ENCODE results near the gene MRPL12. TPM values are rescaled to one million over a fixed set of nuclear protein-coding genes. Genes with fewer than 3 reads are reported as not detected.

MRPL12 gene
- total and polyA plus RNA-seq, 2 experiments from 2014 or later = 50.9 to 153 TPM

- no peak overlapping the region; the same call in 1 of the 2 replicates for H2AFZ ChIP-seq
- no peak overlapping the region for H3K27ac ChIP-seq (ENCODE audit: low read depth)
- peaks cover 10% of the 10 kb centered on the region; the same call in 1 of the 2 replicates for H3F3A ChIP-seq (replicated peaks; ENCODE audit: low read depth)
- peaks cover 5% of the 10 kb centered on the region; the same call in 1 of the 2 replicates for H3K4me1 ChIP-seq (ENCODE audit: insufficient read depth)
- no peak overlapping the region for H3K4me3 ChIP-seq
- Mint-ChIP-seq H3K36me3 (ENCODE audit: low read depth) (no peaks in the 10 kb centered on the region), H3K27ac (no peak overlapping the region), H3K4me1 (peaks cover 14% of the 10 kb centered on the region), H3K27me3 (ENCODE audit: insufficient read depth, low read depth, poor library complexity) (peaks cover 13% of the 10 kb centered on the region), H3K4me3 (no peak overlapping the region), H3K9me3 (no peaks in the 10 kb centered on the region)
- H3K79me2 ChIP-seq (replicated peaks; ENCODE audit: insufficient read depth) = no peaks in the 10 kb centered on the region
- H3K4me2 ChIP-seq = no peak overlapping the region
- DNase-seq (ENCODE audit: low spot score) (no peak), ATAC-seq (no peak)
- H4K20me1 ChIP-seq (replicated peaks; ENCODE audit: insufficient read depth) = no peaks in the 10 kb centered on the region
- no peak for TF ChIP-seq ZNF114 (CRISPR knock-in tag; IDR thresholded peaks at IDR 0.05)
- no peak for TF ChIP-seq POLR2AphosphoS5 (IDR thresholded peaks at IDR 0.05; ENCODE audit: low read depth)
- no peak for TF ChIP-seq CREB1 (CRISPR knock-in tag; IDR thresholded peaks at IDR 0.05; ENCODE audit: low read depth)
- TF ChIP-seq JUNB (IDR thresholded peaks at IDR 0.05; ENCODE audit: unreplicated experiment) = no peak
- TF ChIP-seq ZNF462 (CRISPR knock-in tag; IDR thresholded peaks at IDR 0.05) = no peak
- TF ChIP-seq NANOG (IDR thresholded peaks at IDR 0.05; ENCODE audit: borderline replicate concordance) = no peak
- TF ChIP-seq ETS1 (IDR thresholded peaks at IDR 0.05) = no peak
- no peak for TF ChIP-seq EZH2phosphoT487 (IDR thresholded peaks at IDR 0.05; ENCODE audit: unreplicated experiment)
- no peak for TF ChIP-seq CTCF (conservative IDR thresholded peaks at IDR 0.05; ENCODE audit: low read depth in 2 of 2)
- TF ChIP-seq, protein P1, sequence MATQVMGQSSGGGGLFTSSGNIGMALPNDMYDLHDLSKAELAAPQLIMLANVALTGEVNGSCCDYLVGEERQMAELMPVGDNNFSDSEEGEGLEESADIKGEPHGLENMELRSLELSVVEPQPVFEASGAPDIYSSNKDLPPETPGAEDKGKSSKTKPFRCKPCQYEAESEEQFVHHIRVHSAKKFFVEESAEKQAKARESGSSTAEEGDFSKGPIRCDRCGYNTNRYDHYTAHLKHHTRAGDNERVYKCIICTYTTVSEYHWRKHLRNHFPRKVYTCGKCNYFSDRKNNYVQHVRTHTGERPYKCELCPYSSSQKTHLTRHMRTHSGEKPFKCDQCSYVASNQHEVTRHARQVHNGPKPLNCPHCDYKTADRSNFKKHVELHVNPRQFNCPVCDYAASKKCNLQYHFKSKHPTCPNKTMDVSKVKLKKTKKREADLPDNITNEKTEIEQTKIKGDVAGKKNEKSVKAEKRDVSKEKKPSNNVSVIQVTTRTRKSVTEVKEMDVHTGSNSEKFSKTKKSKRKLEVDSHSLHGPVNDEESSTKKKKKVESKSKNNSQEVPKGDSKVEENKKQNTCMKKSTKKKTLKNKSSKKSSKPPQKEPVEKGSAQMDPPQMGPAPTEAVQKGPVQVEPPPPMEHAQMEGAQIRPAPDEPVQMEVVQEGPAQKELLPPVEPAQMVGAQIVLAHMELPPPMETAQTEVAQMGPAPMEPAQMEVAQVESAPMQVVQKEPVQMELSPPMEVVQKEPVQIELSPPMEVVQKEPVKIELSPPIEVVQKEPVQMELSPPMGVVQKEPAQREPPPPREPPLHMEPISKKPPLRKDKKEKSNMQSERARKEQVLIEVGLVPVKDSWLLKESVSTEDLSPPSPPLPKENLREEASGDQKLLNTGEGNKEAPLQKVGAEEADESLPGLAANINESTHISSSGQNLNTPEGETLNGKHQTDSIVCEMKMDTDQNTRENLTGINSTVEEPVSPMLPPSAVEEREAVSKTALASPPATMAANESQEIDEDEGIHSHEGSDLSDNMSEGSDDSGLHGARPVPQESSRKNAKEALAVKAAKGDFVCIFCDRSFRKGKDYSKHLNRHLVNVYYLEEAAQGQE (IDR thresholded peaks at IDR 0.05; ENCODE audit: unreplicated experiment) = no peak
- TF ChIP-seq STAT1 (IDR thresholded peaks at IDR 0.05; ENCODE audit: unreplicated experiment) = no peak
- TF ChIP-seq EZH2 (IDR thresholded peaks at IDR 0.05; ENCODE audit: low read depth, unreplicated experiment) = no peak
- H3K36me3 ChIP-seq (ENCODE audit: insufficient read depth) = no peaks in the 10 kb centered on the region
- H3K9me2 ChIP-seq (ENCODE audit: insufficient read depth) = no peaks in the 10 kb centered on the region
- no peaks in the 10 kb centered on the region for H3K27me3 ChIP-seq (ENCODE audit: insufficient read depth)
Observed at GRCh38 chr17:81727324-81728031, 24.3 kb downstream of the MRPL12 start.

Data from GM23338 (cell line).